GM21619 (cell line): Measurements from ENCODE around the gene ZSCAN22.
A peak's percentile ranks its signal among the peaks of the same experiment; 100 is the strongest.
"Not testable (repeated sequence)": the region's sequence is repeated elsewhere in the genome, so short reads cannot be mapped to it uniquely, and the experiment has no call there.

Source experiments
- ATAC-seq: cut with Tn5 transposase; IDR thresholded peaks from one replicate; pipeline ENCODE4 v1.9.1; 2021; ENCODE audit not compliant: unreplicated experiment

The ZSCAN22 gene

GRCh38 chr19:58368561-58369360, 42.0 kb downstream of the ZSCAN22 start:
- ATAC-seq, result no peak

DNA sequence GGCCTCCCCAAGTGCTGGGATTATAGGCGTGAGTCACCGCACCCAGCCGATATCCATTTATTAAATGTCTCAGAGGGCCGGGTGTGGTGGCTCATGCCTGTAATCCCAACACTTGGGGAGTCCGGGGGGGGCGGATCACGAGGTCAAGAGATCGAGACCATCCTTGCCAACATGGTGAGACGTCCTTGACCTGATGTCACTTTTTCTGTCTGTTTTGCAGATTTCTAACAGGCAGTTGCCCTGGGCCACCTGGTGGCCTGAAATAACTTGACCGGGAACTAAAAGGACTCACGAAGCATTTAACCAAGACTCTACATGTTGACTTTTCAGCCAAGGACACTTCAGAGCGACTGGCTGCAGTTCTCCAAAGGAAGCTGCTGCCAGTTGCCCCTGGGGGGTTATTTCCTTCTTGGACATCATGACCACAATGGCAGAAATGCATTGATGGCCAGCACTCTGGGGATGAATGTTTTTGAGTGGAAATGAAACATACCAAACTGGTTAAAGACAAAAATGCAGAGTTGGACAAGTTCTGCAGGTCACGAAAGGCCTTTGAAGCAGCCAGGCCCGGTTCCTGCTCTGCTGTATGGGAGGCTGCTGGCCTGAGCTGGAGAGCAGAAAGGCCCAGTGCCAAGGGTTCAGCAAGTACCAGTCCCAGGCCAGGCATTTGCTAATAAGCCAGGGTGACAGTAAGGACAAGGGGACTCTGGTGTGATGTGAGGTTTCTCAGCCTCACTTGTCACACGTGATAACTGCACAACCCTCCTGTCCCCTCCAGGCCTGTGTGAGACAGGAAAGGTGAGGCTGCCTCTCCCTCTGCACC, 45.7 kb downstream of the ZSCAN22 start:
- ATAC-seq, result no peak

DNA sequence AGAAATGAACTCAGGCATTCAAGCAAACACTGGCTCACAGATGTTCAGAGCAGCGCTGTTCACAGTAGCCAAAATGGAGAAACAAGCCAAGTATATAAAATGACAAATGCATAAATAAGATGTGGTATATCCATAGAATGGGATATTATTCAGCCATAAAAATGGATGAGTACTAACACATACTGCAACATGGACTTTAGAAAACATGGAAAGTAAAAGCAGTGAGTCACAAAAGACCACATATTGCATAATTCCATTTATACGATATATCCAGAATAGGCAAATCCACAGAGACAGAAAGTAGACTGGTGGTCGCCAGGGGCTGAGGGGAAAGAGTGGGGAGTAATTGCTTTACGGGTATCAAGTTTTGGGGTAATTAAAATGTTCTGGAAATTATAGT, 47.4 kb downstream of the ZSCAN22 start:
- ATAC-seq, result no peak

DNA sequence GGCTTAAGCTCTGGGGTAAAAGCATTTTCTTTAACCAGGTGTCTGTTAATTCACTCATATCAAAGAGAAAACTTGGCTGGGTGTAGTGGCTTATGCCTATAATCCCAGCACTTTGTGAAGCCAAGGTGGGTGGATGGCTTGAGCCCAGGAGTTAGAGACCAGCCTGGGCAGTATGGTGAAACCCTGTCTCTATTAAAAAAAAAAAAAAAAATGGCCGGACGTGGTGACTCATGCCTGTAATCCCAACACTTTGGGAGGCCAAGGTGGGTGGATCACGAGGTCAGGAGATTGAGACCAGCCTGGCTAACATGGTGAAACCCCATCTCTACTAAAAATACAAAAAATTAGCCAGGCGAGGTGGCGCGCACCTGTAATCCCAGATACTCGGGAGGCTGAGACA, 49.9 kb downstream of the ZSCAN22 start:
- not testable (repeated sequence) for ATAC-seq

DNA sequence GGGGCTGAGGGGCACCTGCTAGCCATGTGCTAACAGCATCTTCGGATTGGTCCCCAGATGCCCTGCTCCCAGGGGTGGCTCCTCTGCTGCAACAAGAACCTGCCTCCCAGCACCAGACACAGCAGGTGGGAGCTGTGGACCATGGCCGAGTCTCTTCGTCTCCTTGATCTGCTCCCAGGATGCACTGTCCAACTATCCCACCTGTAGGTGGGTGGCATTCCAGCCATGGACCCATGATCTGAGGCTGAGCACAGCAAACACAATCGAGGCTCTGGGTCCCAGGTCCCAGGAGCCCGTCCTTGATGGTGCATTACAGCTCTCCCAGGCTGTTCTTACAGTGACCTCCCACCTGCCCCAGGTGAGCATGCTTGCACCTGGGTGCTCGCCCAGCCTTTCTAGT, 52.5 kb downstream of the ZSCAN22 start:
- ATAC-seq, result no peak

DNA sequence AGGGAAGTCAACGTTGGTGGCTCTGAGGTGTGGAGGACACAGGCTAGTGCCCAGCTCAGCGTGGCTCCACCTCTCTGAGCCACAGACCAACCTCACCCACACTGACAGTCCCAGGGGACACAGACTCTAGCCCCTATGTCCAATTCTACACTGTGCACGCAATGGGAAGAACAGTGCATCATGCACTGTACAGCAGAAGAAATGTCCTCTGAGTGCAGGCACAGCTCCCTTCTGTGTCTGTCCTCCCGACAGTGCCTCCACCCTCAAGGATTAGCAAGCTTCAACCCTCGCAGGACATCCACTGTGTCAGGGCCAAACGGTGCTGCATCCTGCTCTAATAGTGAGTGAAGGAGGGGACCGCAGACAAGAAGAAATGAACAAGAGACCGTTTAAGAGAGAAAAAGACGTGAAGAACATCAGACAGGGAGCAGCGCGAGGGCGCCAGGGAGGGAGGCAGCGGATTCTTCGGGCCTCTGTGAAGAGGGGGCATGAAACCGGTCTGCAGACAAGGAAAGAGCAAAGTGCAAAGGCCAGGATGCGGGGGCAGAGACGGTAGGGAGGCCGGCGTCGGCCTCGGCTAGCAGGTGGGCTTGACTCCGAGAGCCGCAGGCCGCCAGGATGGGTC, 53.4 kb downstream of the ZSCAN22 start:
- peak; percentile 3 for ATAC-seq

- peak; percentile 72 for ATAC-seq
These were observed 54.1 kb downstream of the ZSCAN22 start, which contains the start of gene ZNF837 for GRCh38 chr19:58380662-58381459. ZNF837 (minus strand) TSS chr19:58381030; CDS start chr19:58369332, 11,698 bp downstream.

- ATAC-seq, result no peak
These were observed 54.8 kb downstream of the ZSCAN22 start for GRCh38 chr19:58381460-58382212.

DNA sequence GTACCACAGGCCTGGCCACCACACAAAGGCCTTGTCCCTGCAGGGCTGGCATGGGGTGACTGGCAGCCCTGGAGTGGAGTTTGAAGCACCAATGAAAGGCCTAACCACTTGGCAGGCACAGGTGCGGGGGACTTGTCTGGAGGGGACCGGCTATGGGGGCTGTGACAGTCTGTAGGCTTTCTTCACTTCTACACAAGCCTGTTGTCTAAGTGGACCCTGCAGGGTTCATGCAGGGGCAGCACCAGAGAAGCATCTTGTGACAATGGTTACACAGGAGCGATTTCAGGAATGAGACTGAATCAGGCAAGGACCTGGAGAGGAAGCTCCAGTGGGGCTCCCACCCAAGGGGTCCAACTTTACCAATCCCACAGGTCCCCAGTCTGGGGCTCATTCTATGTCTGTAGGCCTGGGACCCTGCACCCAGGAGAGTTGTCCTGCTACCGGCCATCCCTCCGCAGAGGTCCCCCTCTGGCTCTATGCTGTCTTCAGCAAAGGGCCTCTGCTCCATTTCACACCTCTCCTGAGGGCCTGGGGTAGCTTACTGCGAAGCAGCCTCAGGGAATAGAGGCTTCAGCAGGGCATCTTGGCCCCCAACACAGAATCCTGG, 56.3 kb downstream of the ZSCAN22 start:
- no peak for ATAC-seq

DNA sequence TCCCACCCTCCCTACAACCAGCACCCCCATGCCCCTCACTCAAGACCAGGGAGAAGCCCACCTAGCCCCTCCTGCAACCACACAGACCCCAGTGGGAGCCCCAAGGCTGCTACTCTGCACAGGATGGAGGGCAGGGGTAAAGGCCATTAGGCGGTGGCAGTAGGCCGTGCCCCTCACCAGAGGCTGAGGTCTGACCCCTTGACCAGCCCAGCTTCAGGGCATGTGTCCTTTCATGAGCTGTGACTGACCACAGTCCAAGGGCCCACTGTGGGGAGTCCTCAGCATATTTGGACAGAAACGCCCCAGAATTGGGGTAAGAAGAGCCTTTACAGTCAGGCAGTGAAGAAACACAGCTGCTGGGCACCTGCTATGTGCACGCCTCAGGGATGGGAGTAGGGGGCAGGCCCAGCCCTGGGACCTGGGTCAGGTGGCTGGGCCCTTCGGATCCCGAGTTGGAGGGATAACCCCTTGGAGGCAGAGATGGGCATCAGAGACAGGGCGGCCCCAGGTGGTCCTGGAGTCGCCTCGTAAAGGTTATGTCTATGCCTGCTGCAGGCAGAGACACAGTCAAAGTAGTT, 58.6 kb downstream of the ZSCAN22 start:
- no peak for ATAC-seq

GRCh38 chr19:58385891-58386575, 59.2 kb downstream of the ZSCAN22 start:
- ATAC-seq, result peak; percentile 3

DNA sequence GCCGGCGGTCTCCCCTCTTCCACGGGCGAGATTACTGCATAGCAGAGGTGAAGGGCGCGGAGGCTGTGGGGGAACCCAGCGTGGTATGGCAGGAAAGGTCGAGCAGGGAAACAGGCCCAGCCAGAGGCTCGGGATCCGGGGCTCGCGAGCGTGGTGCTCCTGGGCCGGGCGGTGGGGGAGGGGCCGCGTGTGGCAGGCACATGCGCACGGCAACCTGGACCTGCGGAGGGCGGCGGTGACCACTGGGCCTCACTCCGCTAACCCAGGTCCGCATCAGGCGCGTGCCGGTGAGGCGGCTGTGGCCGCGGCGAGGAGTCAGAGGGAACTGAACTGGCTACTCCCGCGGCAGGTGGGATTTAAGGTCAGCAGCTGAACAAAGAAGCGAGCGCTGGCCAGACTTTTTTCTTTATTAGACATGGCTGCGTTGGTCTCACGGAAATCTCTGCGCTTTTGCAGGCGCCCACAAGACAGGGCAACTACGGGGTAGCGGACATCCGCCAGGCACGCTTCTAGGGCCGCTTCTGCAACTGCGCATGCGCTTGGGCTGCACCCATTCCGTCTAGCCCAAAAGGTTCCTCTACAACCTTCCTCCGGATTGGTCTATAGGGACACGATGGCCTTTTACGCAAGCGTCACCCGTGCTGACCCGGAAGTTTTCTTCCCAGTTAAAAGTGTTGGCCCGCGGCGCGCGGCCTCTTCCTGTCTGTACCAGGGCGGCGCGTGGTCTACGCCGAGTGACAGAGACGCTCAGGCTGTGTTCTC, 60.0 kb downstream of the ZSCAN22 start, which contains the start of gene RPS5:
RPS5 (plus strand) TSS at position 694 of the 762 bp plus-strand sequence. CDS start 869 bp downstream, outside the sequence.
- ATAC-seq, result peak; percentile 81

DNA sequence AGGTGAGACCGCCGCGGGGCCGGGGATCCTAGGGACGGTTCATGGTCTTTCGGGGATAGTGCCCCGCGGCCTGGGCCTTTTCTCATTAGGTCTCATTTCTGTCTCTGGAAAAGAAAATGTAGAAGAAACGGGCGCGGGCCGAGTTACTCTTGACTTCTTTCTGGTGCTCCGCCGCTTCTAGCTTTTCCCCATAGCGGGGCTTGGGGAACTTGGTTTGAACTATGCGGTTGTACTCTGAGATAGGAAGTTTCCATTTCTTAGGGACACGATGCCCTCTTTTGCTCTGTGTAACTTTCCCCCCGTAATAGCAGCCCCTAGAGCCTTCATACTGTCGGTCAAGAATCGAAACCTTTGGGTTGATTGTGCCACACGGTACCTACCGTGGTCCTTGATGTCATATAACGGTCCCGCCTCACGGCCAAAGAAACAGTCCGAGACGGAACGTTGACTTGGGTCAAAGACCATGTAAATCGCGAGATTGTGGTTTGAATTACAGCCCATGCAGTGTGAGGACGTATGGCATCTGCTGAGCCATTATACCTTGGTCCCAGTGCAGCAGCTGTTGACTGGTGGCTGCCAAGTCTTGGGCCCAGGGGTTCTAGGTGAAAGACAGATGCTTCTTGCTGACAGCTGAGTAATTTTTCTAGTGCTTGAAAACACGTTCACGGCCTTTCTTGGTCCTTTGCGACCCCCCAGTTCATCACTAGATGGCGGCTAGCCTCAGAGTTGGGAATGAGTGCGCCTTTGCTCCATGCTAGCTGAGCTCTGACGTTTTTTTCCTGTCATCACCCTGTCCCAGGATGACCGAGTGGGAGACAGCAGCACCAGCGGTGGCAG, 60.8 kb downstream of the ZSCAN22 start:
- no peak for ATAC-seq

- no peak for ATAC-seq
These were observed 61.4 kb downstream of the ZSCAN22 start for GRCh38 chr19:58388175-58388526.
